SU-DHL-6 (cell line): ENCODE measurements around the gene GGA3.
"Not testable (repeated sequence)": the region's sequence is repeated elsewhere in the genome, so short reads cannot be mapped to it uniquely, and the experiment has no call there.

Experiments
- CTCF ChIP-seq: fragments of 200-600 bp; sonication (generic); IDR thresholded peaks from one replicate; pipeline ENCODE4 v1.5.1; 2017; ENCODE audit warnings: antibody characterized with exemption, mild to moderate bottlenecking, low read length, moderate library complexity; ENCODE audit not compliant: insufficient read depth, poor library complexity, severe bottlenecking
- EZH2phosphoT487 ChIP-seq: fragments of 200-600 bp; sonication (generic), shearing (Covaris generic); conservative IDR thresholded peaks from 2 replicates; pipeline ENCODE4 v1.6.1; 2018; ENCODE audit warnings: mild to moderate bottlenecking, antibody characterized with exemption, low read length, moderate library complexity, mixed read lengths

DNA sequence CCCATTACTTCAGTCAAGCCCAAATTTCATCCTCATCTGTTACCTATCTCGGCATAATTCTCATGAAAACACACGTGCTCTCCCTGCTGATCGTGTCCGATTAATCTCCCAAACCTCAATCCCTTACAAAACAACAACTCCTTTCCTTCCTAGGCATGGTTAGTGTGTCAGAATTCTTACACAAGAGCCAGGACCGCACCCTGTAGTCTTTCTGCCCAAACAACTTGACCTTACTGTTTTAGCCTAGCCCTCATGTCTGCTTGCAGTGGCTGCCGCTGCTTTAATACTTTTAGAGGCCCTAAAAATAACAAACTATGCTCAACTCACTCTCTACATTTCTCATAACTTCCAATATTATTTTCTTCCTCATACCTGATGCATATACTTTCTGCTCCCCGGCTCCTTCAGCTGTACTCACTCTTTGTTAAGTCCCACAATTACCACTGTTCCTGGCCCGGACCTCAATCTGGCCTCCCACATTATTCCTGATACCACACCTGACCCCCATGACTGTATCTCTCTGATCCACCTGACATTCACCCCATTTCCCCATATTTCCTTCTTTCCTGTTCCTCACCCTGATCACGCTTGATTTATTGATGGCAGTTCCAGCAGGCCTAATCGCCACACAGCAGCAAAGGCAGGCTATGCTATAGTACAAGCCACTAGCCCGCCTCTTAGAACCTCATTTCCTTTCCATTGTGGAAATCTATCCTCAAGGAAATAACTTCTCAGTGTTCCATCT lies 5.3 kb downstream of the GGA3 start:
- TF ChIP-seq CTCF, EZH2phosphoT487: not testable (repeated sequence)
